ENCODE measurements around the gene SORBS1. TPM values are rescaled to one million over a fixed set of nuclear protein-coding genes. Genes with fewer than 3 reads are reported as not detected.

SORBS1 gene
- total RNA-seq, 1 experiment from 2014 or later, result 4.1 TPM

- peaks cover 41% of the 10 kb centered on the region for H3K4me1 ChIP-seq (ENCODE audit: insufficient read depth, low read length)
- H3K79me2 ChIP-seq (ENCODE audit: low read length), result no peaks in the 10 kb centered on the region
- no peak overlapping the region for H2AFZ ChIP-seq (ENCODE audit: low read length)
- peaks cover 3% of the 10 kb centered on the region for H3F3A ChIP-seq (ENCODE audit: low read length, unreplicated experiment)
- no peak overlapping the region for H3K4me3 ChIP-seq (ENCODE audit: low read length)
- BruUV-seq (replicated peaks), result no TSS peak
- no peaks in the 10 kb centered on the region for H4K20me1 ChIP-seq (ENCODE audit: low read length)
- no peaks in the 10 kb centered on the region for H3K9me2 ChIP-seq (replicated peaks; ENCODE audit: low read length)
- CTCF ChIA-PET, result interaction anchor here (0.6 kb wide), 1 partner anchor 195 kb away, joined by 5 read pairs; no protein-coding TSS in a partner anchor
- no peaks in the 10 kb centered on the region for H3K36me3 ChIP-seq (ENCODE audit: low read depth, low read length)
- POLR2A ChIA-PET (ENCODE audit: unreplicated experiment), result no interaction called here
- no peak for ATAC-seq
- H3K27me3 ChIP-seq (ENCODE audit: low read length), result no peaks in the 10 kb centered on the region
- no peak overlapping the region for H3K4me2 ChIP-seq (ENCODE audit: low read length)
- intact Hi-C loops (cut with micrococcal nuclease), result no loop called here
- no peak overlapping the region for H3K9ac ChIP-seq (ENCODE audit: low read length)
- DNase-seq, result no peak
- no peak overlapping the region for H3K27ac ChIP-seq (ENCODE audit: low read length)
- no peaks in the 10 kb centered on the region for H3K9me3 ChIP-seq (ENCODE audit: low read length)
- TF ChIP-seq CTCF (conservative IDR thresholded peaks at IDR 0.05; ENCODE audit: low read depth, low read length) (no peak), EZH2phosphoT487 (IDR thresholded peaks at IDR 0.05; ENCODE audit: borderline replicate concordance, low read length) (no peak), EZH2 (IDR thresholded peaks at IDR 0.05; ENCODE audit: low read length, unreplicated experiment) (no peak)
These were observed 168.4 kb downstream of the SORBS1 start for GRCh38 chr10:95392681-95393164.

GRCh38 chr10:95392217-95392584, 169.0 kb downstream of the SORBS1 start:
- intact Hi-C loops (cut with micrococcal nuclease), result no loop called here
- no peaks in the 10 kb centered on the region for H3K36me3 ChIP-seq (ENCODE audit: low read depth, low read length)
- no peaks in the 10 kb centered on the region for H3K9me3 ChIP-seq (ENCODE audit: low read length)
- H3K79me2 ChIP-seq (ENCODE audit: low read length), result no peaks in the 10 kb centered on the region
- H2AFZ ChIP-seq (ENCODE audit: low read length), result no peak overlapping the region
- no peaks in the 10 kb centered on the region for H3K27me3 ChIP-seq (ENCODE audit: low read length)
- no TSS peak for BruUV-seq (replicated peaks)
- no peaks in the 10 kb centered on the region for H4K20me1 ChIP-seq (ENCODE audit: low read length)
- no peak overlapping the region for H3K9ac ChIP-seq (ENCODE audit: low read length)
- peaks cover 41% of the 10 kb centered on the region for H3K4me1 ChIP-seq (ENCODE audit: insufficient read depth, low read length)
- TF ChIP-seq EZH2phosphoT487 (IDR thresholded peaks at IDR 0.05; ENCODE audit: borderline replicate concordance, low read length), result no peak
- H3K4me2 ChIP-seq (ENCODE audit: low read length), result no peak overlapping the region
- H3K4me3 ChIP-seq (ENCODE audit: low read length), result no peak overlapping the region
- DNase-seq, result no peak
- peaks cover 3% of the 10 kb centered on the region for H3F3A ChIP-seq (ENCODE audit: low read length, unreplicated experiment)
- POLR2A ChIA-PET (ENCODE audit: unreplicated experiment), result no interaction called here
- CTCF ChIA-PET, result interaction anchor here (0.6 to 0.7 kb wide), 2 partner anchors 196 to 301 kb away, joined by 5 to 6 read pairs; partner anchors contain the start of gene TCTN3
- ATAC-seq, result no peak
- no peak overlapping the region for H3K27ac ChIP-seq (ENCODE audit: low read length)
- no peaks in the 10 kb centered on the region for H3K9me2 ChIP-seq (replicated peaks; ENCODE audit: low read length)

- no peaks in the 10 kb centered on the region for H3K36me3 ChIP-seq (ENCODE audit: low read depth, low read length)
- no TSS peak for BruUV-seq (replicated peaks)
- no peak overlapping the region for H3K4me3 ChIP-seq (ENCODE audit: low read length)
- no peaks in the 10 kb centered on the region for H3K79me2 ChIP-seq (ENCODE audit: low read length)
- ATAC-seq (no peak; the same call in 1 of the 2 replicates), DNase-seq (peak; percentile 19)
- H3K9ac ChIP-seq (ENCODE audit: low read length), result no peak overlapping the region
- H3K27me3 ChIP-seq (ENCODE audit: low read length), result no peaks in the 10 kb centered on the region
- H2AFZ ChIP-seq (ENCODE audit: low read length), result no peak overlapping the region
- peaks cover 41% of the 10 kb centered on the region for H3K4me1 ChIP-seq (ENCODE audit: insufficient read depth, low read length)
- H3K4me2 ChIP-seq (ENCODE audit: low read length), result no peak overlapping the region
- H3K9me3 ChIP-seq (ENCODE audit: low read length), result no peaks in the 10 kb centered on the region
- no peaks in the 10 kb centered on the region for H3K9me2 ChIP-seq (replicated peaks; ENCODE audit: low read length)
- H3K27ac ChIP-seq (ENCODE audit: low read length), result no peak overlapping the region
- ChIA-PET CTCF (interaction anchor here (0.7 kb wide), 1 partner anchor 302 kb away, joined by 6 read pairs; the partner anchor contains the start of gene TCTN3), POLR2A (ENCODE audit: unreplicated experiment) (no interaction called here)
- TF ChIP-seq CTCF (conservative IDR thresholded peaks at IDR 0.05; ENCODE audit: low read depth, low read length), result no peak
- no peaks in the 10 kb centered on the region for H4K20me1 ChIP-seq (ENCODE audit: low read length)
- intact Hi-C loops (cut with micrococcal nuclease), result no loop called here
- H3F3A ChIP-seq (ENCODE audit: low read length, unreplicated experiment), result peaks cover 3% of the 10 kb centered on the region
These were observed 169.5 kb downstream of the SORBS1 start for GRCh38 chr10:95391581-95392216.
